ENCODE data around the gene CCDC158.
"Not testable (repeated sequence)": the region's sequence is repeated elsewhere in the genome, so short reads cannot be mapped to it uniquely, and the experiment has no call there.

Gene CCDC158

GRCh38 chr4:76443376-76443775 lies 22.4 kb upstream of the CCDC158 start:
- Mint-ChIP-seq H3K27me3 (ENCODE audit: low read depth) (peaks cover 16% of the 10 kb centered on the region), H3K27ac (no peak overlapping the region), H3K4me1 (ENCODE audit: low read depth) (no peaks in the 10 kb centered on the region), H3K9me3 (no peaks in the 10 kb centered on the region), H3K36me3 (ENCODE audit: low read depth) (no peaks in the 10 kb centered on the region), H3K4me3 (no peak overlapping the region)

DNA sequence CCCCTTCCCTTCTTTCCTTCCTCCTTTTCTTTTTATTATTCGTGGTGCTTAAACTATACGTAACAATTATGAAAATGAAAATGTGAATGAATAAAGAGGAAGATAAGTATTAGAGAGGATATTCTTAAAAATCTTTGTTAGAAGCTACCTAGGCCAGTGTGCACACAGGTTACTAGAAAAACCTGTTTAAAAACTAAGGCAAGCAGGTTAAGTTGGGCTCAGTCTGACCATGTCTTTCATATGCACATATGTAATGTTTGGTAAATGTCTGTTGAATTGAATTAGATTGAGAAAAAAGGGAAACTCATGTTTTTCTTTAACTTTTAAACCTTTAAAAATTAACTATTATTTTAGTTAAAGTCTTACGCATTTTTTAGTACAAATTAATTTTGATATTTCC lies 21.9 kb upstream of the CCDC158 start:
- Mint-ChIP-seq H3K27ac (no peak overlapping the region), H3K9me3 (no peaks in the 10 kb centered on the region), H3K36me3 (ENCODE audit: low read depth) (no peaks in the 10 kb centered on the region), H3K4me1 (ENCODE audit: low read depth) (no peaks in the 10 kb centered on the region), H3K27me3 (ENCODE audit: low read depth) (peaks cover 18% of the 10 kb centered on the region), H3K4me3 (no peak overlapping the region)

DNA sequence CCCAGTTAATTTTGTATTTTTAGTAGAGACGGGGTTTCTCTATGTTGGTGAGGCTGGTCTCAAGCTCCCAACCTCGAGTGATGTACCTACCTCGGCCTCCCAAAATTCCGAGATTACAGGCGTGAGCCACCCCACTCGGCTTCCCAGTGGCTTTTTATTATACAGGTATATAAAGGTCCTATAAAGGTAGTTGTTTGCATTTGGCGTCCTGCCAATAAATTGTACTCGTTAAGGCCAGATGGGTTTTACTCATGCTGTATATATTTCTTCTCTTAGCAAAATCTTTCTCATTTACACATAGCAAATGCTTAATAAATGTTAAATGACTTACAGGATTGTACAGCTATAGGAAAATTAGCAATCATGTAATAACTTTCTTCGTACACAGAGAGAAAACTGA lies 20.9 kb upstream of the CCDC158 start:
- no peaks in the 10 kb centered on the region for H3K36me3 Mint-ChIP-seq (ENCODE audit: low read depth)
- no peaks in the 10 kb centered on the region for H3K4me1 Mint-ChIP-seq (ENCODE audit: low read depth)
- no peak overlapping the region for H3K27ac Mint-ChIP-seq
- H3K27me3 Mint-ChIP-seq (ENCODE audit: low read depth) = peaks cover 25% of the 10 kb centered on the region
- H3K9me3 Mint-ChIP-seq = no peaks in the 10 kb centered on the region
- H3K4me3 Mint-ChIP-seq = no peak overlapping the region

GRCh38 chr4:76439491-76439890 lies 18.6 kb upstream of the CCDC158 start:
- H3K36me3 Mint-ChIP-seq (ENCODE audit: low read depth) = no peaks in the 10 kb centered on the region
- peaks cover 41% of the 10 kb centered on the region for H3K27me3 Mint-ChIP-seq (ENCODE audit: low read depth)
- H3K4me3 Mint-ChIP-seq = no peak overlapping the region
- H3K4me1 Mint-ChIP-seq (ENCODE audit: low read depth) = no peaks in the 10 kb centered on the region
- no peaks in the 10 kb centered on the region for H3K9me3 Mint-ChIP-seq
- H3K27ac Mint-ChIP-seq = no peak overlapping the region

DNA sequence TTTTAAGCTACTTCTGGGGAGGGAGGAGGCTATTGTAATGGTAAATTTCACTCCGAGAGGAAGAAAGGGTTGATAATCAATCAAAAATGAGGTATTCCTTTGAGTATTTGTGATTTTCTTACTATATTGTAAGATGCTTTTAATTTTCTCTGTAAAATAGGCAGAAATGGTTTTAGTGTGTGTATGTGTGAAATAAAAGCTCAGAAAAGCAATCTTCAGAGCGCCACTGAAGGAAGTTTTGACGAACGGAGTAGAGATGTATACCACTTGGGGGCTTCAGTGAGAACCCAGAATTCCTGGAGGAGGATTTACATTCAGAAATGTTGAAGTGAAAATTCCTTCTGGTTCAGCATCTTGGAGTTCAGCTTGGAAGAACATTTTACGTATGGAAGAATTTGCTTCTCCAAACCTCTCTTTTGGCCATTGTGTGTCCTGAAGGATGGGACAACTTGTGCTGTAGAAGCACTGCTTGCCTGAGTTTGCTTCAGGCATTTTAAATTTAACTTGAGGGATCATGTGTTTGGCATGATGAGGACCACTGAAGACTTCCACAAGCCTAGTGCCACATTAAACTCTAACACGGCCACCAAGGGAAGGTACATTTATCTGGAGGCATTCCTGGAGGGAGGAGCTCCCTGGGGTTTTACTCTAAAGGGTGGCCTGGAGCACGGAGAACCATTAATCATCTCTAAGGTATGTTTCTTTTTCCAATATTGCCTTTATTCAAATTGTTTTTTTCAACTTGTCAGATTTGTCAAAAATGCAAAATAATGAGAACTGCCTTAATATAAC lies 14.8 kb upstream of the CCDC158 start:
- H3K36me3 Mint-ChIP-seq (ENCODE audit: low read depth) = no peaks in the 10 kb centered on the region
- no peak overlapping the region for H3K4me3 Mint-ChIP-seq
- no peak overlapping the region for H3K27ac Mint-ChIP-seq
- no peaks in the 10 kb centered on the region for H3K9me3 Mint-ChIP-seq
- H3K4me1 Mint-ChIP-seq (ENCODE audit: low read depth) = no peaks in the 10 kb centered on the region
- peaks cover 47% of the 10 kb centered on the region for H3K27me3 Mint-ChIP-seq (ENCODE audit: low read depth)

GRCh38 chr4:76434901-76435527 lies 14.1 kb upstream of the CCDC158 start, which contains the start of gene SHROOM3:
Gene SHROOM3, plus strand, starts transcription at chr4:76435229. Its CDS starts 824 bp downstream, at chr4:76436053.
- Mint-ChIP-seq H3K27ac (no peak within 1 kb of the TSS), H3K27me3 (ENCODE audit: low read depth) (peaks cover 45% of the 10 kb centered on the region), H3K4me1 (ENCODE audit: low read depth) (no peaks in the 10 kb centered on the region), H3K9me3 (no peaks in the 10 kb centered on the region), H3K4me3 (no peak within 1 kb of the TSS), H3K36me3 (ENCODE audit: low read depth) (no peaks in the 10 kb centered on the region)

DNA sequence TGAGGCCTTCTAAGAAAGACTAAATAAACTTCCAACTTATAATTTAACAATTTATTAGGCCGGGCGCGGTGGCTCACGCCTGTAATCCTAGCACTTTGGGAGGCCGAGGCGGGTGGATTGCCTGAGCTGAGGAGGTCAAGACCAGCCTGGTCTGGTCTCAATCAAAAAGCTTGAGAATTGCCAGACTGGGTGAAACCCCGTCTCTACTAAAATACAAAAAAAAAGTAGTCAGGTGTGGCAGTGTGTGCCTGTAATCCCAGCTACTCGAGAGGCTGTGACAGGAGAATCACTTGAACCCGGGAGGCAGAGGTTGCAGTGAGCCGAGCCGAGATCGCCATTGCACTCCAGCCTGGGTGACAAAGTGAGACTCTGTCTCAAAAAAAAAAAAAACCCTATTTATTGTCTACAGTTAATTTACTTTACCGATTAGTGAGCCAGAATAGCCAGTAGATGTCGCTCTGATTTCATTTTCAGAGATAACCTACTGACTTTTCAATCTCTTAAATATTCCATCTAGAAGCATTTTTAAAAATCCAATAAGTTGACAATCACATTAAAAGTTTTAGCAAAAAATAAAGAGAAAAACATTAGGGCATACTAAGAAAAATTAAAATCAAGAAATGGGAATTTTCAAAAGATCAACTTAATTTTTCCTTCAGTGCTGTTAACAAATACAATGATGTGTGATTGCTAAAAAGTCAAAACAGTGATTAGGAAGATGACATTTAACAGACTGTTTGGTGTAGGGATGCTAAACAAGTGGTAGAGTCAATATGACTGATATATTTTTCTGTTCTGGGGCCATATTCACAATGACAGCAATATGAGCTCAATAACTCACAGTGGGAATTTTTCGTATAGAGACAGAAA lies 9.8 kb upstream of the CCDC158 start:
- H3K4me1 Mint-ChIP-seq (ENCODE audit: low read depth) = no peaks in the 10 kb centered on the region
- no peaks in the 10 kb centered on the region for H3K36me3 Mint-ChIP-seq (ENCODE audit: low read depth)
- no peak overlapping the region for H3K4me3 Mint-ChIP-seq
- peaks cover 31% of the 10 kb centered on the region for H3K27me3 Mint-ChIP-seq (ENCODE audit: low read depth)
- H3K9me3 Mint-ChIP-seq = no peaks in the 10 kb centered on the region
- no peak overlapping the region for H3K27ac Mint-ChIP-seq

DNA sequence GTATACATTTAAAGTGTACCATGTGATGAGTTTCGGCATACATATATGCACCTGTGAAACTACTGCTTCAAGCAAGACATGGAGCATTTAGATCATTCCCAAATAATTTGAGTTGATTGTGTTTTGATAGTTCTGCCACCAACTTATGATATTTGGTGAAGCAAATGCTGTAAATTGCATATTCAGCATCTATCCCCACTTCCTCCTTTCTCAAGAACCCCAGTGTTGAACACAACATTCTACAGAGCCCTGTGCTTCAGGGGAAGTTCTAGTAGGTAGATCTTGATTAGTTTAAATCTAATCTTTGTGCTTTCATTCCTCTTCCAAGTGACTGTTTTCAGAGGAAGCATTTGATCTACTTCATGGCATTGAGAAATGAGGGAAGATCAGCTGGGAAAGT lies 8.7 kb upstream of the CCDC158 start:
- no peak overlapping the region for H3K4me3 Mint-ChIP-seq

DNA sequence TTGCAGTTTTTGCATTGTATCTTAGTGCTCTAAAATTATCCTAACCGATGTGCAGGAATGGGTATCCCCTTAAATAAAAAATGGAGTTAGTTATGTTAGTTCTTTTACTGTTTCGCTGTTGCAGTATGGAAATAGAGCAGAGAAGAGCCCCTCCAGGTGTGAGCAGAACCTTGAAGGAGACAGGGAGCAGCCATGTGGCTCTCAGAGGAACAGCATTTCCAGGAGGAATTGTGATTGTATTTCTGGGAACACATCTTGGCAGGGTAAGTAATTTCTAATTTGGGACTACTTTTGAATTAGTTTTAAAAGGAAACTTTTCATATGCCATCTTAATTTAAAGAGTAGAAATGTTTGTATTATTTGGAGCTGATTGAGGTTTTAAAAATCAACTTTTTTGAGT lies 5.3 kb upstream of the CCDC158 start:
- Mint-ChIP-seq H3K27ac (no peak overlapping the region), H3K9me3 (no peaks in the 10 kb centered on the region), H3K36me3 (ENCODE audit: low read depth) (no peaks in the 10 kb centered on the region), H3K4me3 (no peak overlapping the region), H3K4me1 (ENCODE audit: low read depth) (peaks cover 2% of the 10 kb centered on the region), H3K27me3 (ENCODE audit: low read depth) (peaks cover 27% of the 10 kb centered on the region)

More for the DNA sequence above, 8.7 kb upstream of the CCDC158 start:
- H3K36me3 Mint-ChIP-seq (ENCODE audit: low read depth) = no peaks in the 10 kb centered on the region
- no peaks in the 10 kb centered on the region for H3K9me3 Mint-ChIP-seq
- peaks cover 28% of the 10 kb centered on the region for H3K27me3 Mint-ChIP-seq (ENCODE audit: low read depth)
- no peaks in the 10 kb centered on the region for H3K4me1 Mint-ChIP-seq (ENCODE audit: low read depth)
- H3K27ac Mint-ChIP-seq = no peak overlapping the region

DNA sequence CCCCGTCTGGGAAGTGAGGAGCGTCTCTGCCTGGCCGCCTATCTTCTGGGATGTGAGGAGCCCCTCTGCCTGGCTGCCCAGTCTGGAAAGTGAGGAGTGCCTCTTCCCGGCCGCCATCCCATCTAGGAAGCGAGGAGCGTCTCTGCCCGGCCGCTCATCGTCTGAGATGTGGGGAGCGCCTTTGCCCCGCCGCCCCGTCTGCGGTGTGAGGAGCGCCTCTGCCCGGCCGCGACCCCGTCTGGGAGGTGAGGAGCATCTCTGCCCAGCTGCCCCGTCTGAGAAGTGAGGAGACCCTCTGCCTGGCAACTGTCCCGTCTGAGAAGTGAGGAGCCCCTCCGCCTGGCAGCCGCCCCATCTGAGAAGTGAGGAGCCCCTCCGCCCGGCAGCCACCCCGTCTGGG lies 2.2 kb upstream of the CCDC158 start:
- H3K4me3 Mint-ChIP-seq = not testable (repeated sequence)

GRCh38 chr4:76420188-76420761 lies 666 bp downstream of the CCDC158 start:
- Mint-ChIP-seq H3K4me1 (ENCODE audit: low read depth) (peaks cover 5% of the 10 kb centered on the region), H3K4me3 (peak overlapping the region; percentile 14), H3K27ac (no peak overlapping the region), H3K27me3 (ENCODE audit: low read depth) (peaks cover 47% of the 10 kb centered on the region), H3K9me3 (no peaks in the 10 kb centered on the region), H3K36me3 (ENCODE audit: low read depth) (no peaks in the 10 kb centered on the region)

More for the DNA sequence above, 2.2 kb upstream of the CCDC158 start:
- H3K9me3 Mint-ChIP-seq; H3K36me3 Mint-ChIP-seq (ENCODE audit: low read depth); H3K4me1 Mint-ChIP-seq (ENCODE audit: low read depth); H3K27ac Mint-ChIP-seq: not testable (repeated sequence)
- peaks cover 50% of the 10 kb centered on the region for H3K27me3 Mint-ChIP-seq (ENCODE audit: low read depth)

DNA sequence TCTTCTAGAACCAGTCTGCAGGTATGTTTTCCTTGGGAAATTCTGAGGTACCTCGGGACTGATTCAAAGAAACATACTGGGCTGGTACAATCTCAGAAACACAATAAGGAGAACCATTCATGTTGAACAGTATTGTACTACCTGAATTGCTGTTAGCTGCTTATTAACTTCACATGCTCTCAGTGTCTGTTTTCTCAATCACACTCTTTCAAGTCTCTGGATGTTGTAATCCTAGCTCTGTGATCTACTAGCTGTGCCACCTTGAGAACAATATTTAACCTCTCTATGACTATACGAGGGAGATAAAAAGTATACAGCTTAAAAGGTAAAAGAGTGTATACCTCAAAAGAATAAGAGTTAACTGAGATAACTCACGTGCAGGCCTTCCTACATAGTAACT lies 10.3 kb downstream of the CCDC158 start:
- H3K4me3 Mint-ChIP-seq = no peak overlapping the region
- no peaks in the 10 kb centered on the region for H3K36me3 Mint-ChIP-seq (ENCODE audit: low read depth)
- no peak overlapping the region for H3K27ac Mint-ChIP-seq
- no peaks in the 10 kb centered on the region for H3K9me3 Mint-ChIP-seq
- H3K4me1 Mint-ChIP-seq (ENCODE audit: low read depth) = peaks cover 2% of the 10 kb centered on the region
- peaks cover 11% of the 10 kb centered on the region for H3K27me3 Mint-ChIP-seq (ENCODE audit: low read depth)

GRCh38 chr4:76407440-76408119 lies 13.4 kb downstream of the CCDC158 start:
- no peak overlapping the region for H3K27ac Mint-ChIP-seq
- H3K4me1 Mint-ChIP-seq (ENCODE audit: low read depth) = peaks cover 2% of the 10 kb centered on the region
- H3K9me3 Mint-ChIP-seq = no peaks in the 10 kb centered on the region
- H3K36me3 Mint-ChIP-seq (ENCODE audit: low read depth) = no peaks in the 10 kb centered on the region
- H3K27me3 Mint-ChIP-seq (ENCODE audit: low read depth) = peaks cover 31% of the 10 kb centered on the region
- H3K4me3 Mint-ChIP-seq = no peak overlapping the region

DNA sequence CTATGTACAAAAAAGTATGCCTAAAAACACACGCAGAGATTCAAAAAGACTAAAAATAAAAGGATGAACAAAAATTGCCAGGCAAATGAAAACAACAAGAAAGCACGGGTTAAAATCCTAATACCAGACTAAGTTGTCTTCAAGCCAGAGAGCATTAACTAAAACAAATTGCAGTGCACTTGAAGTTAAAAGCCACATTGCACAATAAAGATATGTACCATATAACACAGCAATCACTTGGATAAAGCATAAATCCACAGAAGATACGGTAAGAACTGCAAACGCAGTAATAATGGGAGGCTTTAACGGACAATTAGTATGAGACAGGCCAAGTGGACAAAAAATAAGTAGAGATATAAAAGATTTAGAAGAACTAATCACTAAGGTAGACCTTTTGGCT lies 14.9 kb downstream of the CCDC158 start:
- Mint-ChIP-seq H3K4me1 (ENCODE audit: low read depth) (peaks cover 2% of the 10 kb centered on the region), H3K27ac (no peak overlapping the region), H3K27me3 (ENCODE audit: low read depth) (peaks cover 38% of the 10 kb centered on the region), H3K9me3 (no peaks in the 10 kb centered on the region), H3K4me3 (no peak overlapping the region), H3K36me3 (ENCODE audit: low read depth) (no peaks in the 10 kb centered on the region)
